Transverse colon (tissue), 4 donors: ENCODE measurements around the gene TMSB4X.

ENCODE experiments used
- EP300 ChIP-seq: sonication (generic); formaldehyde crosslinking; IDR thresholded peaks from one replicate; pipeline ENCODE4 v1.6.1; 2017; ENCODE audit warnings: antibody characterized with exemption, low read depth
- POLR2AphosphoS5 ChIP-seq, 3 donors: sonication (generic); formaldehyde crosslinking; IDR thresholded peaks; one replicate each; pipeline ENCODE4 v1.6.1; 2016; ENCODE audit warnings: antibody characterized with exemption in 3 of 3
- TF ChIP-seq, protein P1 (sequence below), 5 experiments: fragments of 200-600 bp in 3 of 5; fragments of 450-650 bp in 2 of 5; sonication (generic) in 3 of 5; IDR thresholded peaks; 1 replicate in 2 of 5; 2 replicates in 3 of 5; pipeline ENCODE4 v1.5.1; 2016 to 2017; ENCODE audit warnings: antibody characterized with exemption in 5 of 5, inconsistent platforms in 3 of 5, mild to moderate bottlenecking in 2 of 5, moderate library complexity in 1 of 5

DNA sequence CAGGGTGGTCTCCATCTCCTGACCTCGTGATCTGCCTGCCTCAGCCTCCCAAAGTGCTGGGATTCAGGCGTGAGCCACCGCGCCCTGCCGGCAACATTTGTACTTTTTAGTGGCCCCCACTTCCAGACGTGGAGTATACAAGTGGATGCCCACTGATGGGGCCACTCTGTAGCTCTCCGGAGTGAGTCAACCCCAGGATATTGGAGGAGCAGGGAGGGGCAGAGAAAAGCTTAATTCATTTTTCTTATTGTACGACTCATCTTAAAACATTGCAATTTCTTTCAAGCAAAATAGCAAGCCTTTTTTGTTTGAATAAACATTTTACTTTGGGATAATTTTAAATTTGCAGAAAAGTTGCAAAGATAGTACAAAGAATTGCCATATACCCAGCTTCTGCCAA is 34.9 kb downstream of the TMSB4X start:
- TF ChIP-seq, protein P1, sequence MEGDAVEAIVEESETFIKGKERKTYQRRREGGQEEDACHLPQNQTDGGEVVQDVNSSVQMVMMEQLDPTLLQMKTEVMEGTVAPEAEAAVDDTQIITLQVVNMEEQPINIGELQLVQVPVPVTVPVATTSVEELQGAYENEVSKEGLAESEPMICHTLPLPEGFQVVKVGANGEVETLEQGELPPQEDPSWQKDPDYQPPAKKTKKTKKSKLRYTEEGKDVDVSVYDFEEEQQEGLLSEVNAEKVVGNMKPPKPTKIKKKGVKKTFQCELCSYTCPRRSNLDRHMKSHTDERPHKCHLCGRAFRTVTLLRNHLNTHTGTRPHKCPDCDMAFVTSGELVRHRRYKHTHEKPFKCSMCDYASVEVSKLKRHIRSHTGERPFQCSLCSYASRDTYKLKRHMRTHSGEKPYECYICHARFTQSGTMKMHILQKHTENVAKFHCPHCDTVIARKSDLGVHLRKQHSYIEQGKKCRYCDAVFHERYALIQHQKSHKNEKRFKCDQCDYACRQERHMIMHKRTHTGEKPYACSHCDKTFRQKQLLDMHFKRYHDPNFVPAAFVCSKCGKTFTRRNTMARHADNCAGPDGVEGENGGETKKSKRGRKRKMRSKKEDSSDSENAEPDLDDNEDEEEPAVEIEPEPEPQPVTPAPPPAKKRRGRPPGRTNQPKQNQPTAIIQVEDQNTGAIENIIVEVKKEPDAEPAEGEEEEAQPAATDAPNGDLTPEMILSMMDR (IDR thresholded peaks at IDR 0.05) = no peak
- TF ChIP-seq POLR2AphosphoS5 (IDR thresholded peaks at IDR 0.05) = no peak
- TF ChIP-seq EP300 = no peak
